RWPE2 (cell line): ENCODE data around the gene RTTN.

Experiments used
- ATAC-seq: fragments of 200-7000 bp; cut with Tn5 transposase; 3 replicates; pipeline ENCODE4 v1.9.1; 2021; ENCODE audit warnings: low read depth
- DNase-seq: peaks from one replicate; pipeline ENCODE4 v3.0.0-alpha.2; 2020; ENCODE audit warnings: low spot score
- H3K27ac ChIP-seq: fragments of 450-650 bp; 2 replicates; pipeline ENCODE4 v1.5.1; 2017; ENCODE audit warnings: mild to moderate bottlenecking; ENCODE audit not compliant: poor library complexity, severe bottlenecking
- H3K27me3 ChIP-seq: fragments of 250-450 bp; sonication (Bioruptor Pico); 2 replicates; pipeline ENCODE4 v1.5.1; 2021; ENCODE audit warnings: mild to moderate bottlenecking, moderate library complexity; ENCODE audit not compliant: insufficient read depth, poor library complexity, severe bottlenecking
- H3K36me3 ChIP-seq: fragments of 250-450 bp; sonication (Bioruptor Pico); 2 replicates; pipeline ENCODE4 v1.5.1; 2020; ENCODE audit warnings: low read depth, mild to moderate bottlenecking, moderate library complexity
- H3K4me1 ChIP-seq: fragments of 250-450 bp; sonication (Bioruptor Pico); 2 replicates; pipeline ENCODE4 v1.5.1; 2021; ENCODE audit warnings: mild to moderate bottlenecking, moderate library complexity; ENCODE audit not compliant: insufficient read depth, poor library complexity, severe bottlenecking
- H3K4me3 ChIP-seq: fragments of 250-450 bp; sonication (Bioruptor Pico); 2 replicates; pipeline ENCODE4 v1.5.1; 2021; ENCODE audit warnings: mild to moderate bottlenecking, moderate library complexity; ENCODE audit not compliant: severe bottlenecking
- H3K9me3 ChIP-seq: fragments of 250-450 bp; sonication (Bioruptor Pico); 2 replicates; pipeline ENCODE4 v1.5.1; 2021; ENCODE audit warnings: mild to moderate bottlenecking, moderate library complexity; ENCODE audit not compliant: severe bottlenecking
- TF ChIP-seq, protein P1 (sequence below): fragments of 450-650 bp; IDR thresholded peaks from one replicate; pipeline ENCODE4 v1.5.1; 2017; ENCODE audit warnings: mild to moderate bottlenecking, moderate library complexity; ENCODE audit not compliant: poor library complexity, severe bottlenecking

RTTN gene

GRCh38 chr18:69956665-69957620, 248.5 kb downstream of the RTTN start:
- no peak overlapping the region for H3K4me3 ChIP-seq
- no peaks in the 10 kb centered on the region for H3K27me3 ChIP-seq
- DNase-seq (no peak), ATAC-seq (no peak)
- H3K4me1 ChIP-seq, result no peaks in the 10 kb centered on the region
- TF ChIP-seq, protein P1, sequence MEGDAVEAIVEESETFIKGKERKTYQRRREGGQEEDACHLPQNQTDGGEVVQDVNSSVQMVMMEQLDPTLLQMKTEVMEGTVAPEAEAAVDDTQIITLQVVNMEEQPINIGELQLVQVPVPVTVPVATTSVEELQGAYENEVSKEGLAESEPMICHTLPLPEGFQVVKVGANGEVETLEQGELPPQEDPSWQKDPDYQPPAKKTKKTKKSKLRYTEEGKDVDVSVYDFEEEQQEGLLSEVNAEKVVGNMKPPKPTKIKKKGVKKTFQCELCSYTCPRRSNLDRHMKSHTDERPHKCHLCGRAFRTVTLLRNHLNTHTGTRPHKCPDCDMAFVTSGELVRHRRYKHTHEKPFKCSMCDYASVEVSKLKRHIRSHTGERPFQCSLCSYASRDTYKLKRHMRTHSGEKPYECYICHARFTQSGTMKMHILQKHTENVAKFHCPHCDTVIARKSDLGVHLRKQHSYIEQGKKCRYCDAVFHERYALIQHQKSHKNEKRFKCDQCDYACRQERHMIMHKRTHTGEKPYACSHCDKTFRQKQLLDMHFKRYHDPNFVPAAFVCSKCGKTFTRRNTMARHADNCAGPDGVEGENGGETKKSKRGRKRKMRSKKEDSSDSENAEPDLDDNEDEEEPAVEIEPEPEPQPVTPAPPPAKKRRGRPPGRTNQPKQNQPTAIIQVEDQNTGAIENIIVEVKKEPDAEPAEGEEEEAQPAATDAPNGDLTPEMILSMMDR, result no peak
- H3K27ac ChIP-seq, result no peak overlapping the region
- no peaks in the 10 kb centered on the region for H3K36me3 ChIP-seq
- H3K9me3 ChIP-seq, result no peaks in the 10 kb centered on the region

DNA sequence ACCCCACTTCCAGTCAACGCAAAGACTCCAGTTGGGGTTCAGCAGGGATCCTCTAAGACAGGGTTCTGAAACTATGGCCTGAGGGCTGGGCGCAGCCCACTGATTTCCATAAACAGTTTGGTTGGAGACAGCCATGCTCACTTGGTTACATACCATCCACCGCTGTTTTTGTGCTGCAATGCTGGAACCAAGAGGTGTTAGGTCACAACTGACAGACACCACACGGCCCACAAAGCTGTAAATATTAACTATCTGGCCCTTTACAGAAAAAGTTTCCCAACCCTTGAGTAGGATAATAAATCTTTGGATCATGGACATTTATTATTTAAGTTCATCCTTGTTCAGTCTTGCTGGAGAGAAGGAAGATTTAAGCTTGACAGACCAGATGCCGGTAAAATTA, 249.4 kb downstream of the RTTN start:
- H3K9me3 ChIP-seq, result no peaks in the 10 kb centered on the region
- ATAC-seq (no peak), DNase-seq (no peak)
- H3K36me3 ChIP-seq, result no peaks in the 10 kb centered on the region
- no peaks in the 10 kb centered on the region for H3K27me3 ChIP-seq
- TF ChIP-seq, protein P1, result no peak
- H3K4me3 ChIP-seq, result no peak overlapping the region
- no peaks in the 10 kb centered on the region for H3K4me1 ChIP-seq
- H3K27ac ChIP-seq, result no peak overlapping the region

DNA sequence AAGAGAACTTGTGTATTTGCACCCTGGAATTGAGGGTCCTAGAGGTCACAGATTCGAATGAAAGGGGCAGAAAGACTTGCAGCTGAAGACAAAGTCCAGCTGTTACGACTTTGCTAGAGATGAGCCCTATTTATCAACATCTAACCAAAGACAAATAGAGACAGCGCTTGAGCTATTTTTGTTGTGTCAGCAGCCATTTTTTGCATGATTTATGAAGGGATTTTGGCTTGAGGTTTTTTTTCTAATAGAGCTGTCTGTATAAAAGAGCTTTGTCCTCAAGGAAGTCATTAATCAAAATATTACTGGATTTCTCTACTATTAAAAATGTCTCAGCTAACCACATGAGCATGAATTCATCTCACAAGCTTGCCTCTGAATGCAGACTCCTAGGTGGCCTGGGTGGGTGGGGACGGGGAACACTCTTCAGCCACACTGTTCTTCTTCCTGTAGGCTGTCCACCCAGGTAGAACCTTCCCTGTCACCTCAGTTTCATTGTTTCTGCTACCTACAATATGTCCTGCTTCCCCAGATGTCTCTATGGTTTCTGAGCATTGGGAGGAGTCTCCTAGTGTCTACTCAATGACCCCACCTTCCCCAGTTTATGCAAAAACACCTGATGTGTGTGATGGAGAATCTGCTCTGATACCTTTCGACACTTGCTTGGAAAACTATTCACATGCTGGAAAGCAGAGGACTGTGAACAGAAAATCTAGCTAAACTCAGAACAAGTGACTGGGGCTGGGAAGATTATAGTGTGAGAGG, 250.6 kb downstream of the RTTN start:
- Histone ChIP-seq H3K36me3 (no peaks in the 10 kb centered on the region), H3K27me3 (no peaks in the 10 kb centered on the region), H3K9me3 (no peaks in the 10 kb centered on the region), H3K27ac (no peak overlapping the region), H3K4me3 (no peak overlapping the region), H3K4me1 (no peaks in the 10 kb centered on the region)
- TF ChIP-seq, protein P1, result no peak
- DNase-seq, result no peak
- ATAC-seq, result no peak

GRCh38 chr18:69953191-69953590, 252.3 kb downstream of the RTTN start:
- DNase-seq, result no peak

More at GRCh38 chr18:69953191-69953590, 252.3 kb downstream of the RTTN start:
- H3K27me3 ChIP-seq, result no peaks in the 10 kb centered on the region
- H3K4me1 ChIP-seq, result no peaks in the 10 kb centered on the region
- H3K9me3 ChIP-seq, result no peaks in the 10 kb centered on the region
- H3K27ac ChIP-seq, result no peak overlapping the region
- no peaks in the 10 kb centered on the region for H3K36me3 ChIP-seq
- H3K4me3 ChIP-seq, result no peak overlapping the region
- ATAC-seq, result no peak
- TF ChIP-seq, protein P1, result no peak
